G401.6 (cell line): Measurements from ENCODE around the gene ARHGAP28.
"Not testable (repeated sequence)": the region's sequence is repeated elsewhere in the genome, so short reads cannot be mapped to it uniquely, and the experiment has no call there.

ENCODE experiments used
- FAIRE-seq: peaks from 2 replicates; lab custom pipeline; 2012; peaks lifted over from hg19 to GRCh38; lab: Jason Lieb, UNC

The ARHGAP28 gene

GRCh38 chr18:6820314-6820713 is 90.8 kb downstream of the ARHGAP28 start:
- no peak for FAIRE-seq

- FAIRE-seq = no peak
Observed at GRCh38 chr18:6821356-6821755, 91.8 kb downstream of the ARHGAP28 start.

GRCh38 chr18:6827161-6827560 is 97.6 kb downstream of the ARHGAP28 start:
- FAIRE-seq = not testable (repeated sequence)

- not testable (repeated sequence) for FAIRE-seq
Observed at GRCh38 chr18:6827566-6827965, 98.0 kb downstream of the ARHGAP28 start.

- no peak for FAIRE-seq
Observed at GRCh38 chr18:6830916-6831315, 101.4 kb downstream of the ARHGAP28 start.

GRCh38 chr18:6835345-6835744 is 105.8 kb downstream of the ARHGAP28 start:
- FAIRE-seq = no peak

GRCh38 chr18:6836331-6836730 is 106.8 kb downstream of the ARHGAP28 start:
- no peak for FAIRE-seq

GRCh38 chr18:6837904-6838303 is 108.4 kb downstream of the ARHGAP28 start:
- no peak for FAIRE-seq

GRCh38 chr18:6842081-6842480 is 112.6 kb downstream of the ARHGAP28 start:
- no peak for FAIRE-seq

- FAIRE-seq = no peak
Observed at GRCh38 chr18:6843308-6843707, 113.8 kb downstream of the ARHGAP28 start.

- FAIRE-seq = not testable (repeated sequence)
Observed at GRCh38 chr18:6845521-6845920, 116.0 kb downstream of the ARHGAP28 start.

GRCh38 chr18:6850396-6850795 is 120.9 kb downstream of the ARHGAP28 start:
- no peak for FAIRE-seq

GRCh38 chr18:6851480-6851879 is 122.0 kb downstream of the ARHGAP28 start:
- FAIRE-seq = no peak

GRCh38 chr18:6854811-6855210 is 125.3 kb downstream of the ARHGAP28 start:
- no peak for FAIRE-seq

- FAIRE-seq = no peak
Observed at GRCh38 chr18:6855767-6856166, 126.3 kb downstream of the ARHGAP28 start.

GRCh38 chr18:6857300-6857699 is 127.8 kb downstream of the ARHGAP28 start:
- no peak for FAIRE-seq

GRCh38 chr18:6859676-6860422 is 130.3 kb downstream of the ARHGAP28 start:
- FAIRE-seq = no peak

GRCh38 chr18:6860804-6861448 is 131.4 kb downstream of the ARHGAP28 start:
- FAIRE-seq = no peak

- no peak for FAIRE-seq
Observed at GRCh38 chr18:6865251-6865650, 135.7 kb downstream of the ARHGAP28 start.

- no peak for FAIRE-seq
Observed at GRCh38 chr18:6866552-6867085, 137.1 kb downstream of the ARHGAP28 start.

GRCh38 chr18:6868033-6868432 is 138.5 kb downstream of the ARHGAP28 start:
- no peak for FAIRE-seq

GRCh38 chr18:6871566-6871965 is 142.1 kb downstream of the ARHGAP28 start:
- no peak for FAIRE-seq

- no peak for FAIRE-seq
Observed at GRCh38 chr18:6873040-6873751, 143.7 kb downstream of the ARHGAP28 start.
